RWPE2 (cell line): Measurements from ENCODE around the gene HIF1A.
"Not testable (repeated sequence)": the region's sequence is repeated elsewhere in the genome, so short reads cannot be mapped to it uniquely, and the experiment has no call there.

ENCODE experiments used
- ATAC-seq: fragments of 200-7000 bp; cut with Tn5 transposase; 3 replicates; pipeline ENCODE4 v1.9.1; 2021; ENCODE audit warnings: low read depth
- DNase-seq: peaks from one replicate; pipeline ENCODE4 v3.0.0-alpha.2; 2020; ENCODE audit warnings: low spot score
- H3K27ac ChIP-seq: fragments of 450-650 bp; 2 replicates; pipeline ENCODE4 v1.5.1; 2017; ENCODE audit warnings: mild to moderate bottlenecking; ENCODE audit not compliant: poor library complexity, severe bottlenecking
- H3K27me3 ChIP-seq: fragments of 250-450 bp; sonication (Bioruptor Pico); 2 replicates; pipeline ENCODE4 v1.5.1; 2021; ENCODE audit warnings: mild to moderate bottlenecking, moderate library complexity; ENCODE audit not compliant: insufficient read depth, poor library complexity, severe bottlenecking
- H3K36me3 ChIP-seq: fragments of 250-450 bp; sonication (Bioruptor Pico); 2 replicates; pipeline ENCODE4 v1.5.1; 2020; ENCODE audit warnings: low read depth, mild to moderate bottlenecking, moderate library complexity
- H3K4me1 ChIP-seq: fragments of 250-450 bp; sonication (Bioruptor Pico); 2 replicates; pipeline ENCODE4 v1.5.1; 2021; ENCODE audit warnings: mild to moderate bottlenecking, moderate library complexity; ENCODE audit not compliant: insufficient read depth, poor library complexity, severe bottlenecking
- H3K4me3 ChIP-seq: fragments of 250-450 bp; sonication (Bioruptor Pico); 2 replicates; pipeline ENCODE4 v1.5.1; 2021; ENCODE audit warnings: mild to moderate bottlenecking, moderate library complexity; ENCODE audit not compliant: severe bottlenecking
- H3K9me3 ChIP-seq: fragments of 250-450 bp; sonication (Bioruptor Pico); 2 replicates; pipeline ENCODE4 v1.5.1; 2021; ENCODE audit warnings: mild to moderate bottlenecking, moderate library complexity; ENCODE audit not compliant: severe bottlenecking
- CTCF ChIP-seq: fragments of 450-650 bp; IDR thresholded peaks from one replicate; pipeline ENCODE4 v1.5.1; 2017; ENCODE audit warnings: mild to moderate bottlenecking, moderate library complexity; ENCODE audit not compliant: poor library complexity, severe bottlenecking

Gene HIF1A

GRCh38 chr14:61704554-61704953, 9.2 kb downstream of the HIF1A start:
- no peak for DNase-seq
- peaks cover 79% of the 10 kb centered on the region for H3K36me3 ChIP-seq
- peak overlapping the region; percentile 6 for H3K4me3 ChIP-seq
- H3K4me1 ChIP-seq: peaks cover 50% of the 10 kb centered on the region
- peak overlapping the region; percentile 93 for H3K27ac ChIP-seq
- ATAC-seq: 0 out of 3 replicates have a peak, but pooled peaks have one; percentile 5
- no peak for TF ChIP-seq CTCF
- no peaks in the 10 kb centered on the region for H3K27me3 ChIP-seq
- H3K9me3 ChIP-seq: no peaks in the 10 kb centered on the region

- no peak for DNase-seq
- H3K9me3 ChIP-seq: no peaks in the 10 kb centered on the region
- H3K4me3 ChIP-seq: peak overlapping the region; percentile 6
- peaks cover 79% of the 10 kb centered on the region for H3K36me3 ChIP-seq
- no peaks in the 10 kb centered on the region for H3K27me3 ChIP-seq
- peak overlapping the region; percentile 93 for H3K27ac ChIP-seq
- H3K4me1 ChIP-seq: peaks cover 54% of the 10 kb centered on the region
- ATAC-seq: no peak
- no peak for TF ChIP-seq CTCF
Observed at GRCh38 chr14:61705017-61705416, 9.7 kb downstream of the HIF1A start.

DNA sequence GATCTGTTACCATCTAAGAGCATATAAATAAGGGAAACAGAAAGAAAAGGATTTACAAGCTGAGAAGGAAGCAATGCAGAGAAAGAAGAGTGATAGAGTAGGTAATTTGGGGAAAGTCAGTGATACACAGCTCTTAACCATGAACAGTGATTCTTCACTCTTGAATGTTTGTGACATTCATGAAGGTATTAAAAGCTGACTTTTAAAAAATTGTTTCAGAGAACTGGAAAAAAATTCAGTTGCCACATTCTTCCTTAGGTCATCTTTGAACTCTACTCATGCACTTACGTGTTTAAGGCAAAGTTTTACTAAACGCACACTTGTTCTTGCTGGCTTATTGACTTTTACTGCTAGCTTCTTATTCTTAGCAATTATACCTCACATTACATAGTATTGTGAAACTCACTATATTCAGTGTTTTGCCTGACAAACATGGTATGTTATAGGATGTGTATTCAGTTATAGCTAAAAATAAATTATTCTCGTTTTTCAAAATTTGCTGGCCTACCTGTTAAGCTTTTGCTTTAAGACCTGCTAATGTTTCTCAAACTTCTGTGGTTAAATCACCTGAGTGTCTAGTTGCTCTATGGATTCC, 10.9 kb downstream of the HIF1A start:
- no peak for TF ChIP-seq CTCF
- H3K27ac ChIP-seq: peak overlapping the region; percentile 93
- peaks cover 72% of the 10 kb centered on the region for H3K36me3 ChIP-seq
- H3K9me3 ChIP-seq: no peaks in the 10 kb centered on the region
- no peak for DNase-seq
- H3K4me3 ChIP-seq: no peak overlapping the region
- H3K27me3 ChIP-seq: no peaks in the 10 kb centered on the region
- no peak for ATAC-seq
- H3K4me1 ChIP-seq: peaks cover 57% of the 10 kb centered on the region

- H3K27me3 ChIP-seq, ATAC-seq, H3K4me3 ChIP-seq, H3K9me3 ChIP-seq, DNase-seq: not testable (repeated sequence)
- Histone ChIP-seq H3K36me3 (peaks cover 73% of the 10 kb centered on the region), H3K4me1 (peaks cover 67% of the 10 kb centered on the region), H3K27ac (peak overlapping the region; percentile 46)
Observed at GRCh38 chr14:61707774-61708173, 12.5 kb downstream of the HIF1A start.

- Histone ChIP-seq H3K36me3 (peaks cover 75% of the 10 kb centered on the region), H3K4me1 (peaks cover 65% of the 10 kb centered on the region), H3K27ac (peak overlapping the region; percentile 46), H3K4me3 (peak overlapping the region; percentile 0)
- not testable (repeated sequence) for H3K9me3 ChIP-seq, ATAC-seq, DNase-seq, H3K27me3 ChIP-seq
Observed at GRCh38 chr14:61708693-61709092, 13.4 kb downstream of the HIF1A start.
